Subcutaneous adipose tissue (tissue), 4 donors: ENCODE measurements around the gene ANKRD16. TPM values are rescaled to one million over a fixed set of nuclear protein-coding genes. Genes with fewer than 3 reads are reported as not detected.

Source experiments
- total RNA-seq, 4 donors: library from RNA; depleted of rRNA; stranded (reverse); fragments of >200 nt; gene quantifications; one replicate each; pipeline ENCODE4 v1.1.0, GENCODE V29; 2016
- TF ChIP-seq, protein P1 (sequence below): fragments of 450-650 bp; IDR thresholded peaks from one replicate; pipeline ENCODE4 v1.5.1; 2016; ENCODE audit warnings: low read depth, mild to moderate bottlenecking, control low read depth, antibody characterized with exemption, moderate library complexity

ANKRD16 gene
- total RNA-seq: 10 to 100 TPM in 1 of 4 donors, 1 to 10 TPM in 3; 2.8 to 11.5 (median 5.8) TPM

DNA sequence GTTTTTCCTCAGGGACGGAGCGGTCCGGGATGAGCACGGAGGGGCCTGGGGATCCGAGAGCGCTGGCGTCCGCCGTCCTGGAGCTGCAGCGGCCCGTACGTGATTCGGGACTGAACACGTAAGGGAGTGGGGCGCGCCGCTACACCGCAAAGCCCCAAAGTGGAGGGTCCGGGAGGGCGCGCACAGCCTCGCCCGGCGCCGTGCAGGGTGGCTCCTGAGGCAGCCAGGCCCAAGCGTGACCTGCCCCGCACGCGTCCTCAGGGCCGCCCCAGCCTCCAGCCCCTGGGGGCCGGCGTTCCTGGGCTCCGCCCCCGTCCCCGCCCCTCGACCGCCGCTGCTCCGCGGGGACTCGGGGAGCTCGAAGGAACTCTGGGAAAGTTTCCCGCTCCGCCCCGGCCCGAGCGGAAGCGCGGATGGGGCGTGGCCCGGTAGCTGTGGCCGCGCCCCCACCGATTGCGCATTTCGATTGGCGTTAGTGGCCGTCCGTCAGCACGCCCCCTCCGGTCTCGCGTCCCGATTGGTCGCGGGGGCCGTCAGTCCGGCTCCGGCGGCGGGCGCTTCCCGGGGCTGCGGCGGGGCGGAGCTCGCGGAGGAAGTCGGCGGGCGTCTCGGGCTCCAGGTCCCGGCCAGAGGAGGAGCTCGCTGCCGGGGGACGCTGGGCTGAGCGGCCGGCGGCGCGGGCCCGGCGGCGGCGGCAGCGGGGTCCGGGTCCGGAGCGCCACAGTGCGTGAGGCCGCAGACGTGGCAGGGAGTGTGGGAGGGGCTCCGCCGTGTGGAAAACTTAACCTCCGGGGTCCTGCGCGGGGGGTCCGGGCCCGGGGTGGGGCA lies at the start of gene ANKRD16, which contains the start of gene FBH1:
Gene ANKRD16, minus strand, starts transcription at position 270 of the 828 bp plus-strand sequence. CDS start 539 bp downstream, outside the sequence.
Gene FBH1, plus strand, starts transcription at position 620 of the 828 bp plus-strand sequence. Its CDS starts 103 bp downstream, at position 723.
- TF ChIP-seq, protein P1, sequence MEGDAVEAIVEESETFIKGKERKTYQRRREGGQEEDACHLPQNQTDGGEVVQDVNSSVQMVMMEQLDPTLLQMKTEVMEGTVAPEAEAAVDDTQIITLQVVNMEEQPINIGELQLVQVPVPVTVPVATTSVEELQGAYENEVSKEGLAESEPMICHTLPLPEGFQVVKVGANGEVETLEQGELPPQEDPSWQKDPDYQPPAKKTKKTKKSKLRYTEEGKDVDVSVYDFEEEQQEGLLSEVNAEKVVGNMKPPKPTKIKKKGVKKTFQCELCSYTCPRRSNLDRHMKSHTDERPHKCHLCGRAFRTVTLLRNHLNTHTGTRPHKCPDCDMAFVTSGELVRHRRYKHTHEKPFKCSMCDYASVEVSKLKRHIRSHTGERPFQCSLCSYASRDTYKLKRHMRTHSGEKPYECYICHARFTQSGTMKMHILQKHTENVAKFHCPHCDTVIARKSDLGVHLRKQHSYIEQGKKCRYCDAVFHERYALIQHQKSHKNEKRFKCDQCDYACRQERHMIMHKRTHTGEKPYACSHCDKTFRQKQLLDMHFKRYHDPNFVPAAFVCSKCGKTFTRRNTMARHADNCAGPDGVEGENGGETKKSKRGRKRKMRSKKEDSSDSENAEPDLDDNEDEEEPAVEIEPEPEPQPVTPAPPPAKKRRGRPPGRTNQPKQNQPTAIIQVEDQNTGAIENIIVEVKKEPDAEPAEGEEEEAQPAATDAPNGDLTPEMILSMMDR: no peak

DNA sequence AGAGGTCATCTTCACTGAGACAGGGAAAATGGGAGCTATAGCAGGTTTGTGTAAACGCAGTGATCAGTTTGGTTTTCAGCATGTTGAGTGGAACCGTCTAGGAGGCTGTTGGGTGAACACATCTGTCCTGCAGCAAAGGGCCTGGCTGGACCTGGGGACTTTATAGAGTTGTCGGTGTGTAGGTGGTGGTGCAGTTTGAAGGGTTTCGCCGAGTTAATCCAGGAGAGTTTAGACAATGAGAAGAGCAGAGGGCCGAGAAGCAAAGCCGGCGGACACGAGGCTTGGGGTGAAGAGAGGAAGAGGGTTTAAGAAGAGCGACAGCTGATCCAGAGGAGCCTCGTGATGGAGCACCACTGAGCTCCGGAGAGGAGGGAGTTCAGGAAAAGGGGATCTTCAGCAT lies 48.6 kb upstream of the ANKRD16 start:
- TF ChIP-seq, protein P1: no peak

DNA sequence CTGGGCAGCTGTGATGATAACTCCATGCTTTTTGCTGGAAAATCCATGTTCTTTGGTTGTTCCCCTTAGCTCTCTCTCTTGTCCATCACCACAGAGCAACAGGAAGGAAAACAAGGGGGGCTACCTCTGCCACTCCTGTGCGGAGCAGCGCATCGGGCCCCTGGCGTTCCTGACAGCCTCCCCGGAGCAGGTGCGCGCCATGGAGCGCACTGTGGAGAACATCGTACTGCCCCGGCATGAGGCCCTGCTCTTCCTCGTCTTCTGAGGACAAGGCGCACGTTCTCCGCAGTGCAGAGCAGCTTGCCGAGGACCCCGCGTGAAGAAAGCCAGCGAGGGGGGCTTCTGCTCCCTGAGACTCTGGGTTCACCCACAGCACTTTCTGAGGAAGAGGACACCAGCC lies 47.3 kb upstream of the ANKRD16 start:
- TF ChIP-seq, protein P1: no peak

DNA sequence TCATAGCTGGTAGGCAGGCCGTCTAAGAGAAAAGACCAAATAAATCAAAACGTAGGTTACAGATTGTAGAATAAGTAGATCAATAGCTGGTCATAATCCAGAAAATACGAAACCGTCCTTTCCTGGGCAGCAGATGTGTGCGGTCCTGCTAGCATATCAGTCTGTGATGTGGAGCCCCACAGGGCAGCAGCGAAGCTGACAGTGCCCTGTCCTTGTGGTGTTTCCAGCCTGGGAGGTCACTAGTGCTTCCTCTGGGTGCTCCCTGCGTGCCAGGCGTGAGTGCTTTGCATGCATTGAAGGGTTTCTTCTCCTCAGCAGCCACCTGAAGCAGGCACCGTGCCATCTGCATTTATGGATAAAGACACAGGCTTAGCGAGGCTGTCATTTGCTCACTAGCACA lies 45.9 kb upstream of the ANKRD16 start:
- TF ChIP-seq, protein P1: no peak

DNA sequence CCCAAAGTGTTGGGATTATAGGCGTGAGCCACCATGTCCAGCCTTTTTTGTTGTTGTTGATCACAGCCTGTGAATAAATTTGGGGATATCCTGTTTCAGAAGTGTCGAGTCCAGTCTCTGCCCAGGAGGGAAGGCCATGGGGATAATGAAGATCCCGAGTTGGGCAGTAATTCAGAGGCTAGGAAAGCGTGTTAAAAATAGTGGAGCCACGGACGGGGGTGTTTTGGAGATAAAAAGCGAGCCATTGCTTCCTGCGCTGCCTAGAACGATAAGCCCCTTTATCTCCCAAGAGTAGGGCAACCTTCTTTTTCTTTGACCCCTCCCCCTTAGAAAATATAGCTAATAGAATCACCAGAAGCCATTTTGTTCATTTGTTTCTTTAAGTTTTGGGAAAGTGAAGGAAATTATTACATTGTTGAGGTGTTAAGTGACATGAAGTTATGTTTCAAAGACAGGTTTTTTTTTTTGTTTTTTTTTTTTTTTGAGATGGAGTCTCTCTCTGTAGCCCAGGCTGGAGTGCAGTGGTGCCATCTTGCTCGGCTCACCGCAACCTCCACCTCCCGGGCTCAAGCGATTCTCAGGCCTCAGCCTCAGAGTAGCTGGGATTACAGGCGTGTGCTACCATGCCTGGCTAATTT lies 44.3 kb upstream of the ANKRD16 start:
- TF ChIP-seq, protein P1: no peak

DNA sequence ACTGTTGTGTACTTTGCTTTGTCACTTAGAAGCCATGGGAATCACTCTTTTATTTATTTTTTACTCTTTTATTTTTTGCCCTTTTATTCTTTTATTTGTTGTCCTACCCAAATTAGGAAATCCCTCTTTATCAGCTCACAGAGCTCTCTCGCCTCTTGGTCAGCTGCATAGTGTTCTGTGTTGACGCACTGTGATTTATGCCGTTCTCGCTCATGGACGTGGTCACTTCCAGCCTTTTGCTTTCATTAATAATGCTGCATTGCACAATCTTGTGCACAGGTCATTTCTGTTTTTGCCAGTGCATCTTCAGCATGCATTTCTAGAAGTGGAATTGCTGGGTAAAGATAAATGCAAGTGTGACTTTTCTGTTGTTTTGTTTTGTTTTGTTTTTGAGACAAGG lies 42.7 kb upstream of the ANKRD16 start:
- TF ChIP-seq, protein P1: no peak

DNA sequence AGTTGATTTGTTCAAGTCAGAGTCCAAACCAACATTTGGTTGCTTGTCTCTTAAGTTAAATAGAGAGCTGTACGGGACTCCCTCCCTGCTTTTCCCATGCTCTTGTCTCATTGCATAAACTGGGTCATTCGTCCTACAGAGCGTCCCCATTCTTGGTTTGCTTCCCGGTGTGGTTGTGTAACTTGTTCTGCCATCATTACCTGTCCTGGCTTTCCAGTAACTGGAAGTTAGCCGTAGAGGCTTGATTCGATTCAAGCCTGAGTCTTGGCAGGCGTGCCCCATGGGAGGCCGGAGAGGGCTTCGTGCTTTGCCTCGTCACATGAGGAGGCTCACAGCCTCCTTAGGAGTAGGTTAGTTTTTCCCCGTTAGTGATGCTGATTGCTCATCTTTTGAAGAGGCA lies 40.6 kb upstream of the ANKRD16 start:
- TF ChIP-seq, protein P1: no peak
